T-helper 9 cell (primary cell): ENCODE data around the gene RIIAD1.
"Not testable (repeated sequence)": the region's sequence is repeated elsewhere in the genome, so short reads cannot be mapped to it uniquely, and the experiment has no call there.

ENCODE experiments used
- DNase-seq: peaks from one replicate; pipeline ENCODE4 v3.0.0-alpha.2; 2020

RIIAD1 gene

DNA sequence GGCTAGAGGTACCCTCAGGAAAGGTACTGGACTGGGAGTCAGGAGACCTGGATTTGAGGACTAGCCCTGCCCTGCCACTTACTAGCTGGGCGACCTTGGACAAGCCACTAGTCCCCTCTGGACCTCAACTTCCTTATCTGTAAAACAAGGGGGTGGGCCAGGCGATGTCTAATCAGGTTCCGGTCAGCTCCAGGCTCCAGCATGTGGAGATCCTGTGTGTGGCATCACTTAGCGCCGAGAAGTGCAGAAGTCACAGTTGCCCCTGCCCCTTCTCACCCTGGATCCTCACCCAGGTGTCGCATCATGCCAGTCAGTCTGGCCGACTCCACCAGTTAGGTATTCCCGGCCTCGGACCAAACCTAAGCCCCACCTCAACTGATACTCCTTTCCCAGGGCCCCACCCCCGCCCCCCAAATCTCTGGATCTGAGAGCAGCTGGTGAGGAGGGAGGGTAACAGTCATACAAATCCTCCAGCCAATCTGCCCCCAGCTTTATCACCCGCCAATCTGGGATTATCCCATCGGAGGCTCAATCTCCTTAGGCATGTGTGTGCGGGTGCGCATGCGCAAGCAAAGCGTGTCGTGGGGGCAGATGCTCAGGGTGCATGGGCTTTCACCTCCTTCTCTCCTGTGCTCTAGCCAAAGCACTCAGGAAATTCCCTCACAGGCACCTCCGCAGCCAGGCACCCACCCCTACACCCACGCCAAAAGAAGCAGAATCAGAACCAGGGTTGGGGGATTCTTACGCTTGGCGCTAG is 10.1 kb upstream of the RIIAD1 start:
- DNase-seq, result no peak

- no peak for DNase-seq
Observed at GRCh38 chr1:151711951-151712350, 9.4 kb upstream of the RIIAD1 start.

DNA sequence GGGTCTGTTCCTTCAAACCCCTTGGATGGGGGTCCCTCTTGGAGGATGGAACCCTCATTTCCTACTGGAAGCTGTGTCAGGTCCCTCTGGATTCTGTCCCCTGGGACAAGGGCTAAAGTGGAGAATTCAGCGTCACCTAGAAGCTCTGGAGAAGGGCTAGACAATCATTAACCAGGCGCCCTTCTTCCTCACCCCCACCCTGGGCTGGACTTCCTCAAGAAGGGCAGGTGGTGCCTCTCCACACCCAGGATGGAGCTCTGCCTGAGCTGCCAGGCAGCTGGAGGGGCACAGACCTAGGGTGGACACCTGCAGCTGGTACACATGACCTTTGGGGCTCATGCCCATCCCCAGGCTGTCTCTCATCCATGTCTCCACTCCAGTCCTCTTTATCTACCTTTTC is 8.3 kb upstream of the RIIAD1 start:
- DNase-seq, result no peak

- DNase-seq, result no peak
Observed at GRCh38 chr1:151713874-151714273, 7.4 kb upstream of the RIIAD1 start.

- no peak for DNase-seq
Observed at GRCh38 chr1:151714820-151715725, 6.2 kb upstream of the RIIAD1 start.

DNA sequence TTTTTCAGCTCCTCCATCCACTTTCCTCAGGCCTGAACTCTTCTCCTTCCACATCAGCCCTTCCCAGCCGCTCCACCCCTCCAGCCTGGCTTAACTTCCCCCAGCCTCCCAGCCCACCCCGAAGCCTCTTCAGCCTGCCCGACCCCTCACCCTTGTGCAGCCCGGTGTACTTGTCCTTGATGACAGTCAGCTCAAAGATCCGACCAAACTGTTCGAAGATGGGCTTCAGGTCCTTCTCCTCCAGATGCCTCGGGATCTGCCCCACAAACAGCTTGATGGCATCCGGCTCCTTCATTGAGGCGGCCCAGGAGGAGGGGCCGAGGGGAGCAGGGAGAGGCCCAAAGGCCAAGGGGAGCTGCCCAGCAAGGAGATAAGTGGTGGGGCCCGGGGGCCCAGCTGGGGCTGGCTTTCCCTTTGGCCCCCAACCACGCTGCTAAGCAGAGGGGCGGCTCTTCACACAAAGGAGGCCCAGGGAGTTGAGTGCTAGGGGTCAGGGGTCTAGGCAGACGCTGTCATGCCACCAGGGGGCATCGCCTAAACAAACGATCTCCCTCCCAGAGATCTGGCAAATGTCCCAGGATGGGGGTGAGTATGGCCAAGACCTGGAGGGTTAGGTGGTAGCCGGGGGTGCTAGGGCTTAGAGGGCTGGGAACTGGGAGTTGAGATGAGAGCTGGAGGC is 5.5 kb upstream of the RIIAD1 start:
- DNase-seq, result no peak

DNA sequence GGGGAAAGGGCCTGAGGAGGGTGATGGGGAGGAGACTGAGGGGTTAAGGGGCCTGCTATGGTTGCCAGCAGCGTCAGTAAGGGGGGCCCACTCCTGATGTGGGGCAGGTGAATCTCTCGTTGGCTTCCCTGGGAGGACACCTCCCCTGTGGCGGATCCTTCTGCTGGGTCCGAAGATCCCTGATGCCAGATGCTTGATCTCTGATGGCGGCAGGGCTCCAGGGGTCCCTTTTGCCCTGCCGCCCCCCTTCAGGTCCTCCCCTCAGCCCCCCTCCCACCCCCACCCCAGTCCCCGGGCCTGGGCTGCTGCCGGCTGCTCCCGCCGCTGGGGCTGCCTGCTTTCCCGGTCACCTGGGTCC is 4.9 kb upstream of the RIIAD1 start:
- DNase-seq, result no peak

- no peak for DNase-seq
Observed at GRCh38 chr1:151716771-151717631, 4.3 kb upstream of the RIIAD1 start, which contains the start of gene CELF3. Gene CELF3 (minus strand): TSS chr1:151716803. CDS start chr1:151716020, 783 bp downstream.

DNA sequence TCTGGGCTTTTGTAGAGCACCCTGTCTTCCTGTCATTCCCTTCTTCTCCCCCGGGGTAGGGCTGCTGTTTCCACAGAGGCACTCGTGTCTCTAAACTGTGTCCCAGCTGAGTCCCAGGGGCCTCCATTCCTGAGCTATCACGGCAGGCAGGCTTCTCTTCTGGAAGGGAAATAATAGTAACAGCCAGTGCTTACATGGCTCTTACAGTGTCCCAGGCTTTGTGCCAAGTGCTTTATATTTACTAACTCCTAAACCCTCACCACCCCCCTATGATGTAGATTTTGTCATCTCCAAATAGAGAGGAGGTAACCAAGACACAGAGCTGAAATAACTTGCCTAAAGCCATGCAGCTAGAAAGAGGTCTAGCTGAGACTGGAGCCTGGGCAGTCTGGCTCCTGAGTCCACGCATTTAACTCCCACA is 3.3 kb upstream of the RIIAD1 start:
- no peak for DNase-seq

- DNase-seq, result no peak
Observed at GRCh38 chr1:151718666-151719065, 2.7 kb upstream of the RIIAD1 start.

GRCh38 chr1:151720125-151720524 is 1.2 kb upstream of the RIIAD1 start:
- no peak for DNase-seq

GRCh38 chr1:151720554-151720953 is 768 bp upstream of the RIIAD1 start:
- no peak for DNase-seq

DNA sequence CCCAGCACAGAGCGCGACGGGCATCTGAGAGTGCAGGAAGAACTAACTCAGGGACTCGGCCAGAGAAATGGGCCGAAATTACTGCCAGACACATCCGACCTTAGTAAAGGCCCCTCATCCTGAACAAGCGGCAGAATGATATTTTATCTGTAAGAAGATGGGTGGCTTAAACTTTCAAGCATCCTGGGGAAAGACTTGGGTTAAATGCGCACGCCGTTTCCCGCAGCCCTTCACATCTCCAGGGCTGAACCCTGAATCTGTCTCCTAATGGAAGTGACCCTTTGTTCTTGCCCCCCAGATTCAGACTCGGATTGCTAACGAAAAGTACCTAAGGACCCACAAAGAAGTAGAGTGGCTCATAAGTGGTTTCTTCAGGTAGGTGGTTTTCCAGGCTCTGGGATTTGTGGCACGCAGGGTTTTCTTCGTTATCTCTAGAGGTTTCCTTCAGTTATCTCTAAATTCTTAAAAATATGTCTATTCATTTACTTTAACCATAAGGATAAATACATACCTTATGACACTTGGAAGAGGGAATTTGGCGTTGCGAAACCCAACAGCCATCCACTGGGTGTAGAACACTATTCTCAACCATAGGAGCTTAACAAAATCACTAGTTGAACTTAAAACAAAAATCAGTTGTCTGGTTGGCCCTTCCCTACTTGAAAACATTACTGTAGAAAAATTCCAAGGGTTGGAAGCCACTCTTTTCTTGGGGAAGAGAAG is 627 bp downstream of the RIIAD1 start:
- no peak for DNase-seq

DNA sequence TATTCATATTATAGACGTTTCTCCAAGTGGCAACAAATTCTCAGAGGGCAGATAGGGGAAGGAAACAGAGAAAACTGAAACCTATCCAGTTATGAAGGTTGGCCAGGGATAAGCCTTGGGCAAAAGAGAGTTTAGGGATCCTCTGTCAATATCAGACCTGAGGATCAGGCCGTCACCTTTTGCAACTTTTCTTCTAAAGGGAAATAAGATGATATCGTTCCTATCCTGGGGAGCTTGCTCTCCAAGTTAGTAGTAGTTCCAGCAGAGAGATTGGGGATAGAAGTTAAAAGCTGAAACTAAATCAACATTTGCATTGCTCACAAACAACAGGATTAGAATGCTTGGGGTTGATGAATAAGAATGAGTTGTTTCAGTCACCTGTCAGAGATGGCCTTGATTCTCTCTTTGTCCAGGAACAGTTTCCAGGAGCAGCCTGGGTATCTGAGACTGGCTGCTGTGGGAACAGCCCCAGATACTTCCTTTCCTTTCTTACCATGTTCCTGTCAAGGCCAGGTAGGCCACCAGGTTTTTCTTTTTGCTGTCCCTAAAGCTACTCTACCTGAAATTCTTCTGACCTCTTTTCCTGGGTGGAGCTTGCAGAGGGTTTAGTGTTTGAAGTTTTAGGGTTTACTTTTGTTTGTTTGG is 2.5 kb downstream of the RIIAD1 start:
- DNase-seq, result no peak

- DNase-seq, result no peak
Observed at GRCh38 chr1:151728151-151729054, 7.1 kb downstream of the RIIAD1 start.

GRCh38 chr1:151729157-151729965 is 8.0 kb downstream of the RIIAD1 start:
- DNase-seq, result no peak

DNA sequence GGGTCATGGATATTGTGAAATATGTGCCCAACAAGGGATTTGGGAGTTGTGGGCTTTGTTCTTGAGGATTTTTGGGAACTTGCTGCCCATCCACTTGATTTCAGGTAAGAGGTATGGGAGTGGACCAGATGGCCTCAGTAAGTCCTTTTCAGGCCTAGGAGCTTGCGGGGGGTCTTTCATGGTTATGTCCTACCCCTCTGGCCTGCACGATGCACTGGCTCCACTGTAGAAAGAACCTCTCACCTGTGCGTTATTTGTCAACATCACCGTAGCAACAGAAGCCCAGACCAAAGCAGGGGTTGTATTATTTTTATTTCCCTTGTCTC is 8.6 kb downstream of the RIIAD1 start:
- DNase-seq, result no peak

GRCh38 chr1:151733126-151733525 is 11.8 kb downstream of the RIIAD1 start:
- DNase-seq, result no peak

- DNase-seq, result not testable (repeated sequence)
Observed at GRCh38 chr1:151733995-151734394, 12.7 kb downstream of the RIIAD1 start.
